ENCODE data around the gene RBFOX1. TPM values are rescaled to one million over a fixed set of nuclear protein-coding genes. Genes with fewer than 3 reads are reported as not detected.

RBFOX1 gene
- total and polyA plus RNA-seq, 10 of the 15 experiments (the other 5 are each of a cell fraction or from before 2014, with no cell fraction given), result 0.87 TPM; not detected in 9

DNA sequence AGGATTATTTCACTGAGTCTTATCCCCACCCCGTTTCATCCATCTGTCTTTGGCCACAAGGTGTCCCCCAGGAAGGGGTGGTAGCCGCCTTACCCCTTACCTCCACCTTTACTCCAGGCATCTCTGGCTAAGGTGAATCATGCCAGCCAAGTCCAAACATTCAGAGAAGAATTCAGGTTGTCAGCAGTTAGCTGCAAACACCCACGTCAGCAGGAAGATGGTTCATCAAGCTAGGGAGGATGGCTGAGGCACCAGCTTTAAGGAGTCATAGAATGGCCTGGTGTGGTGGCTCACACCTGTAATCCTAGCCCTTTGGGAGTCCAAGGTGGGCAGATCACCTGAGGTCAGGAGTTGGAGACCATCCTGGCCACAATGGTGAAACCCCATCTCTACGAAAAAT is 61.0 kb downstream of the RBFOX1 start:
- Histone ChIP-seq H3K27ac (ENCODE audit: control insufficient read depth, insufficient read depth) (no peak overlapping the region), H2AFZ (ENCODE audit: control insufficient read depth, low read depth, low read length) (no peak overlapping the region), H3K4me3 (no peak overlapping the region), H3K4me1 (ENCODE audit: control insufficient read depth, insufficient read depth, low read length) (no peaks in the 10 kb centered on the region), H4K20me1 (ENCODE audit: control insufficient read depth, insufficient read depth) (no peaks in the 10 kb centered on the region), H3K79me2 (ENCODE audit: control insufficient read depth, insufficient read depth, low read length) (no peaks in the 10 kb centered on the region), H3K36me3 (ENCODE audit: control insufficient read depth in 2 of 2, insufficient read depth in 2 of 2, low read length in 1 of 2) (no peaks in the 10 kb centered on the region), H3K27me3 (replicated peaks in 1 of 2; ENCODE audit: control insufficient read depth in 2 of 2, insufficient read depth in 2 of 2, low read length in 1 of 2) (no peaks in the 10 kb centered on the region), H3K4me2 (ENCODE audit: control insufficient read depth, insufficient read depth) (no peak overlapping the region), H3K9me3 (replicated peaks; ENCODE audit: control insufficient read depth, insufficient read depth, low read length) (no peaks in the 10 kb centered on the region; the same call in 2 of the 3 replicates), H3K9ac (ENCODE audit: control insufficient read depth, insufficient read depth, low read length) (no peak overlapping the region)
- POLR2A ChIA-PET, result no interaction called here
- SMC1A ChIA-PET (ENCODE audit: uncharacterized antibody, unreplicated experiment), result no interaction called here
- no peak for ATAC-seq
- TF ChIP-seq, protein P1, sequence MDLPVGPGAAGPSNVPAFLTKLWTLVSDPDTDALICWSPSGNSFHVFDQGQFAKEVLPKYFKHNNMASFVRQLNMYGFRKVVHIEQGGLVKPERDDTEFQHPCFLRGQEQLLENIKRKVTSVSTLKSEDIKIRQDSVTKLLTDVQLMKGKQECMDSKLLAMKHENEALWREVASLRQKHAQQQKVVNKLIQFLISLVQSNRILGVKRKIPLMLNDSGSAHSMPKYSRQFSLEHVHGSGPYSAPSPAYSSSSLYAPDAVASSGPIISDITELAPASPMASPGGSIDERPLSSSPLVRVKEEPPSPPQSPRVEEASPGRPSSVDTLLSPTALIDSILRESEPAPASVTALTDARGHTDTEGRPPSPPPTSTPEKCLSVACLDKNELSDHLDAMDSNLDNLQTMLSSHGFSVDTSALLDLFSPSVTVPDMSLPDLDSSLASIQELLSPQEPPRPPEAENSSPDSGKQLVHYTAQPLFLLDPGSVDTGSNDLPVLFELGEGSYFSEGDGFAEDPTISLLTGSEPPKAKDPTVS (IDR thresholded peaks at IDR 0.05; ENCODE audit: low read depth, low read length), result no peak
- no peak for TF ChIP-seq IKZF1 (conservative IDR thresholded peaks at IDR 0.05)
- no peak for TF ChIP-seq STAT1 (conservative IDR thresholded peaks at IDR 0.05)
- no peak for TF ChIP-seq RFX5 (IDR thresholded peaks at IDR 0.05; ENCODE audit: low read depth, low read length)
- TF ChIP-seq EED (IDR thresholded peaks at IDR 0.05; ENCODE audit: low read depth), result no peak
- no peak for TF ChIP-seq PML (IDR thresholded peaks at IDR 0.05; ENCODE audit: low read length)
- TF ChIP-seq SUPT20H (IDR thresholded peaks at IDR 0.05; ENCODE audit: borderline replicate concordance, control insufficient read depth, low read depth, low read length), result no peak
- CTCF ChIA-PET, result no interaction called here
- intact Hi-C loops (cut with micrococcal nuclease; ENCODE audit: unreplicated experiment) (no loop called here), in situ Hi-C loops (cut with MboI) (no loop called here)
- RAD21 ChIA-PET (ENCODE audit: unreplicated experiment), result no interaction called here
- 29% methylated on average over 4 of the region's 4 CpGs for WGBS (ENCODE audit: insufficient coverage, insufficient replicate concordance, low lambda C conversion rate, missing lambda C conversion rate)
- FAIRE-seq, result no peak
- no peak for DNase-seq (ENCODE audit: low read depth, low spot score)
- BruUV-seq (replicated peaks), result no TSS peak

Measured in GM12878 (cell line).